A673 (cell line): ENCODE measurements around the gene PELI1.

Experiments used
- CTCF ChIP-seq: fragments of 300-800, 200-600 bp; sonication (generic); conservative IDR thresholded peaks from 2 replicates; pipeline ENCODE4 v1.5.1; 2017; ENCODE audit warnings: low read depth, mild to moderate bottlenecking, antibody characterized with exemption, low read length, moderate library complexity, mixed read lengths
- EZH2 ChIP-seq: fragments of 200-600 bp; sonication (generic); IDR thresholded peaks from 2 replicates; pipeline ENCODE4 v1.6.1; 2017; ENCODE audit warnings: borderline replicate concordance, low read depth, mild to moderate bottlenecking, mixed read lengths, antibody characterized with exemption, low read length; ENCODE audit not compliant: poor library complexity, severe bottlenecking

- TF ChIP-seq CTCF (no peak), EZH2 (no peak)
These were observed 80.8 kb downstream of the PELI1 start for GRCh38 chr2:64063454-64063853.
